ENCODE data around the gene DNAH14. TPM values are rescaled to one million over a fixed set of nuclear protein-coding genes. Genes with fewer than 3 reads are reported as not detected.

Gene DNAH14
- total and polyA plus RNA-seq, 2 of the 13 experiments (the other 11 are each of a cell fraction or from before 2014, with no cell fraction given): 4.5 to 27.5 TPM

DNA sequence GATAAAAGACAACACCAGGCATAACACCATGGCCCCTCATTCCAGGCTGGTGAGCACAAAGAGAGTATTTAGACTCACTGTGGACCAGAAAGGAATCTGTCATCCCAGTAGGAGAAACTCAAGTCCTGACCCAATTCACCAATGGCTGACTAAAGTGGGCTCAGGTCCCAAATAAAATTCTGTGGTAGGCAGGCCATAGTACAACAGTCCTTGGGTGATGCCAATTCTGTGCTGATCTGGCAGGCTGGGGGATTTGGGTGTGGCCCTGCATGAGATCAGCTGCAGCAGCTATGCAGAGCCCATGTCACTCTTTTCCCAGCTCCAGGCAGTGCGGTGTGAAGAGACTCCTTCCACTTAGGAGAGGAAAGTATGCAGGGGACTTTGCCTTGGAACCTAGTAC lies 253.2 kb downstream of the DNAH14 start:
- no peak for FAIRE-seq
- intact Hi-C loops (cut with micrococcal nuclease; ENCODE audit: unreplicated experiment) (no loop called here), in situ Hi-C loops (cut with HindIII; ENCODE audit: extremely low pct_ligation_motif_present, low pct_unique_long_range_greater_than_20kb) (no loop called here)
- BruUV-seq (replicated peaks): no TSS peak
- ChIA-PET CTCF (ENCODE audit: low intra/inter-chr PET ratio, low total read pairs) (no interaction called here), POLR2A (no interaction called here)
- H3K9ac ChIP-seq (ENCODE audit: insufficient read depth, low read depth, low read length): no peak overlapping the region
- peaks cover 33% of the 10 kb centered on the region for H3K9me3 ChIP-seq (ENCODE audit: low read length)
- no peaks in the 10 kb centered on the region for H3K27me3 ChIP-seq (ENCODE audit: control insufficient read depth in 1 of 2, insufficient read depth in 2 of 2, low read length in 2 of 2)
- H3K27ac ChIP-seq (ENCODE audit: extremely low read length, insufficient read depth, low read length): no peak overlapping the region
- H3K4me3 ChIP-seq (replicated peaks in 1 of 3; ENCODE audit: insufficient read depth in 1 of 3, low read depth in 2 of 3, low read length in 3 of 3): no peak overlapping the region
- ATAC-seq: no peak
- WGBS (ENCODE audit: low lambda C conversion rate): no CpG with 5 or more reads among the region's 1 CpG
- no peaks in the 10 kb centered on the region for H3K79me2 ChIP-seq (ENCODE audit: insufficient read depth, low read length)
- no peaks in the 10 kb centered on the region for H3K36me3 ChIP-seq (replicated peaks in 1 of 2; ENCODE audit: control insufficient read depth in 1 of 2, insufficient read depth in 2 of 2, low read length in 2 of 2)
- DNase-seq (ENCODE audit: low spot score): no peak
- H3K4me1 ChIP-seq (ENCODE audit: insufficient read depth, low read length): no peaks in the 10 kb centered on the region
- H2AFZ ChIP-seq (ENCODE audit: low read length): no peak overlapping the region
- no peak overlapping the region for H3K4me2 ChIP-seq (ENCODE audit: low read depth, low read length)
- H4K20me1 ChIP-seq (ENCODE audit: insufficient read depth, low read length): no peaks in the 10 kb centered on the region
- TF ChIP-seq HES4 (CRISPR knock-in tag; IDR thresholded peaks at IDR 0.05; ENCODE audit: borderline replicate concordance): no peak

DNA sequence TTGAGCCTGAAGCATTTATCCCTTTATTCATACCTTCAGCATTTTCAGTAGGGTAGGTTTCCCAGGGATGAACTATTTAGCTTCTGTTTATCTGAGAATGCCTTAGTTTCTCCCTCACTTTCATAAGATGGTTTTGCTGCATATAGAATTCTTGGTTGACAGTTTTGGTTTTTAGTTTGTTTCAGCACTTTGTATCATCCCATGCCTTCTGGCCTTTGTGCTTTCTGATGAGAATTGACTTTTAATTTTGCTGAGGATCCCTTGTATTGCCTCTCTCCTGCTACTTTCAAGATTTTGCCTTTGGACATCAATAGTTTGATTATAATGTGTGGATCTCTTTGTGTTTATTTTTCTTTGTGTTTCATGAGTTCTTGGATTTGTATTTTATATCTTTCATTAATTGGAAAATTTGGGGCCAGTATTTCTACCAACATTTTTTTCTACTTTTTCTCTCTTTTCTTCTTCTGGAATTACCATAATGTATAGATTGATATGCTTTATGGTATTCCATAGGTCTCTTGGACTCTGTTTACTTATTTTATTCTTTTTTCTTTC lies 261.8 kb downstream of the DNAH14 start:
- Histone ChIP-seq H3K4me1 (ENCODE audit: insufficient read depth, low read length) (no peaks in the 10 kb centered on the region), H3K9me3 (ENCODE audit: low read length) (peaks cover 20% of the 10 kb centered on the region), H3K79me2 (ENCODE audit: insufficient read depth, low read length) (no peaks in the 10 kb centered on the region), H3K4me3 (replicated peaks in 1 of 3; ENCODE audit: insufficient read depth in 1 of 3, low read depth in 2 of 3, low read length in 3 of 3) (no peak overlapping the region), H2AFZ (ENCODE audit: low read length) (no peak overlapping the region), H3K36me3 (replicated peaks in 1 of 2; ENCODE audit: control insufficient read depth in 1 of 2, insufficient read depth in 2 of 2, low read length in 2 of 2) (no peaks in the 10 kb centered on the region), H3K27ac (ENCODE audit: extremely low read length, insufficient read depth, low read length) (no peak overlapping the region), H3K4me2 (ENCODE audit: low read depth, low read length) (no peak overlapping the region), H4K20me1 (ENCODE audit: insufficient read depth, low read length) (no peaks in the 10 kb centered on the region), H3K27me3 (ENCODE audit: control insufficient read depth in 1 of 2, insufficient read depth in 2 of 2, low read length in 2 of 2) (no peaks in the 10 kb centered on the region), H3K9ac (ENCODE audit: insufficient read depth, low read depth, low read length) (no peak overlapping the region)
- BruUV-seq (replicated peaks): no TSS peak
- intact Hi-C loops (cut with micrococcal nuclease; ENCODE audit: unreplicated experiment): no loop called here
- no peak for FAIRE-seq
- TF ChIP-seq ZNF136 (CRISPR knock-in tag; IDR thresholded peaks at IDR 0.05; ENCODE audit: low read depth) (peak; percentile 91; the same call in 1 of the 2 replicates), SIN3A (IDR thresholded peaks at IDR 0.05; ENCODE audit: borderline replicate concordance, low read depth, low read length) (no peak)
- ChIA-PET POLR2A (no interaction called here), CTCF (ENCODE audit: low intra/inter-chr PET ratio, low total read pairs) (no interaction called here)
- no peak for ATAC-seq
- in situ Hi-C loops (cut with HindIII; ENCODE audit: extremely low pct_ligation_motif_present, low pct_unique_long_range_greater_than_20kb): no loop called here
- no peak for DNase-seq (ENCODE audit: low spot score)
